Uterus (tissue), 4 donors: ENCODE results near the gene AMBRA1. TPM values are rescaled to one million over a fixed set of nuclear protein-coding genes. Genes with fewer than 3 reads are reported as not detected.

Experiments used
- DNase-seq, 2 donors: peaks; one replicate each; pipeline ENCODE4 v3.0.0-alpha.2; 2019 to 2020
- H3K27ac ChIP-seq, 2 donors: fragments of 200-600 bp; sonication (generic); 1 replicate in 1 of 2; 2 replicates in 1 of 2; pipeline ENCODE4 v1.5.1; 2016 to 2018
- H3K27me3 ChIP-seq, 2 donors: fragments of 200-600 bp; sonication (generic); one replicate each; pipeline ENCODE4 v1.5.1; 2018 to 2019; ENCODE audit warnings: control low read depth in 1 of 2
- H3K36me3 ChIP-seq, 2 donors: fragments of 200-600 bp; sonication (generic); one replicate each; pipeline ENCODE4 v1.5.1; 2019; ENCODE audit warnings: control low read depth in 1 of 2
- H3K4me1 ChIP-seq, 2 donors: fragments of 200-600 bp; sonication (generic); one replicate each; pipeline ENCODE4 v1.5.1; 2018 to 2019; ENCODE audit warnings: control low read depth in 1 of 2
- H3K4me3 ChIP-seq, 2 donors: fragments of 200-600 bp; sonication (generic); 1 replicate in 1 of 2; 2 replicates in 1 of 2; pipeline ENCODE4 v1.5.1; 2018 to 2019; ENCODE audit warnings: mild to moderate bottlenecking in 1 of 2
- H3K9me3 ChIP-seq, 2 donors: fragments of 200-600 bp; sonication (generic); one replicate each; pipeline ENCODE4 v1.5.1; 2019; ENCODE audit warnings: control low read depth in 1 of 2
- POLR2A ChIP-seq, 2 donors: fragments of 450-650 bp; IDR thresholded peaks; one replicate each; pipeline ENCODE4 v1.6.1; 2016; ENCODE audit warnings: antibody characterized with exemption in 2 of 2, mild to moderate bottlenecking in 1 of 2, moderate library complexity in 1 of 2
- intact Hi-C: fragments of 100-400 bp; cut with DNase I; formaldehyde crosslinking; loops from one replicate; pipeline ENCODE4 v1.15.1; 2023; ENCODE audit warnings: low total_unique reads
- total RNA-seq, 4 donors: library from RNA; depleted of rRNA in 3 of 4; stranded (reverse); fragments of >200 nt in 3 of 4; gene quantifications; one replicate each; pipeline versions ENCODE4 v1.1.0 to v1.2.4, GENCODE V29; 2014 to 2023
- TF ChIP-seq, protein P1 (sequence below), 4 experiments: fragments of 200-600 bp in 2 of 4; fragments of 450-650 bp in 2 of 4; sonication (generic) in 2 of 4; IDR thresholded peaks; one replicate each; pipeline ENCODE4 v1.5.1; 2016 to 2019; ENCODE audit warnings: antibody characterized with exemption in 4 of 4, mild to moderate bottlenecking in 2 of 4, moderate library complexity in 1 of 4
- donor health status: DM: yes; HTN: yes; CAD: no.

Gene AMBRA1
- total RNA-seq, 4 donors from 2014 or later, result 22.6 to 55.3 (median 41.4) TPM

DNA sequence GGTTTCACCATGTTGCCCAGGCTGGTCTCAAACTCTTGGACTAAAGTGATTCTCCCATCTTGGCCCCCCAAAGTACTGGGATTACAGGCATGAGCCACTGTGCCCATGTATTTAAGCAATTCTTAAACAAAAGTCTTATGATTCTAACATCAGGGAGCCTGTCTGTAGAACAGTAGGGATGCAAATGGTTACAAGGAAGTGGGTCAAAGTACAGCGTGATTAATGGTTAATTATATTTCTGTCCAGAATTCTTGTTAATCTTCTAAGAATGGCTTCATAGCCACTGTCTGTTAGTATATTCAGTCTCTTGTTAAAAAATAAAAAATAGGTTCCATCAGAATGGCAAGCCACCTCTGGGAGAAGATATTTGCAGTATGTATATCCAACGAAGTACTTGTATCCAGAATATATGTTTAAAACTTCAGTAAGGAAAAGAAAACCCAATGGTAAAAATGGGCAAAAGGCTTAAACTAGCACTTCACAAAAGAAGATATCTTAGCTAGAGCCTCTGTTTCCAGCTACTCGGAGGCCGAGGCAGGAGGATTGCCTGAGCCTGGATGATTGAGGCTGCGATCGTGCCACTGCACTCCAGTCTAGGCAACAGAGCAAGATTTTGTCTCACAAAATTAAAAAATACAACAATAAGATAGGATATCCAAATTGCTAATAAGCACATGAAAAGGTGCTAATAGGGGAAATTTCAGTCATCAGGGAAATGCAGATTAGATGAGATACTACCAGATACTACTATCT, 46.4 kb upstream of the AMBRA1 start:
- no peak for DNase-seq
- H3K27ac ChIP-seq, result no peak overlapping the region
- intact Hi-C loops, result no loop called here
- H3K4me1 ChIP-seq, result no peaks in the 10 kb centered on the region
- no peaks in the 10 kb centered on the region for H3K9me3 ChIP-seq
- H3K36me3 ChIP-seq, result no peaks in the 10 kb centered on the region
- TF ChIP-seq, protein P1, sequence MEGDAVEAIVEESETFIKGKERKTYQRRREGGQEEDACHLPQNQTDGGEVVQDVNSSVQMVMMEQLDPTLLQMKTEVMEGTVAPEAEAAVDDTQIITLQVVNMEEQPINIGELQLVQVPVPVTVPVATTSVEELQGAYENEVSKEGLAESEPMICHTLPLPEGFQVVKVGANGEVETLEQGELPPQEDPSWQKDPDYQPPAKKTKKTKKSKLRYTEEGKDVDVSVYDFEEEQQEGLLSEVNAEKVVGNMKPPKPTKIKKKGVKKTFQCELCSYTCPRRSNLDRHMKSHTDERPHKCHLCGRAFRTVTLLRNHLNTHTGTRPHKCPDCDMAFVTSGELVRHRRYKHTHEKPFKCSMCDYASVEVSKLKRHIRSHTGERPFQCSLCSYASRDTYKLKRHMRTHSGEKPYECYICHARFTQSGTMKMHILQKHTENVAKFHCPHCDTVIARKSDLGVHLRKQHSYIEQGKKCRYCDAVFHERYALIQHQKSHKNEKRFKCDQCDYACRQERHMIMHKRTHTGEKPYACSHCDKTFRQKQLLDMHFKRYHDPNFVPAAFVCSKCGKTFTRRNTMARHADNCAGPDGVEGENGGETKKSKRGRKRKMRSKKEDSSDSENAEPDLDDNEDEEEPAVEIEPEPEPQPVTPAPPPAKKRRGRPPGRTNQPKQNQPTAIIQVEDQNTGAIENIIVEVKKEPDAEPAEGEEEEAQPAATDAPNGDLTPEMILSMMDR (IDR thresholded peaks at IDR 0.05), result no peak
- TF ChIP-seq POLR2A (IDR thresholded peaks at IDR 0.05), result no peak
- H3K4me3 ChIP-seq, result no peak overlapping the region
- H3K27me3 ChIP-seq, result no peaks in the 10 kb centered on the region

DNA sequence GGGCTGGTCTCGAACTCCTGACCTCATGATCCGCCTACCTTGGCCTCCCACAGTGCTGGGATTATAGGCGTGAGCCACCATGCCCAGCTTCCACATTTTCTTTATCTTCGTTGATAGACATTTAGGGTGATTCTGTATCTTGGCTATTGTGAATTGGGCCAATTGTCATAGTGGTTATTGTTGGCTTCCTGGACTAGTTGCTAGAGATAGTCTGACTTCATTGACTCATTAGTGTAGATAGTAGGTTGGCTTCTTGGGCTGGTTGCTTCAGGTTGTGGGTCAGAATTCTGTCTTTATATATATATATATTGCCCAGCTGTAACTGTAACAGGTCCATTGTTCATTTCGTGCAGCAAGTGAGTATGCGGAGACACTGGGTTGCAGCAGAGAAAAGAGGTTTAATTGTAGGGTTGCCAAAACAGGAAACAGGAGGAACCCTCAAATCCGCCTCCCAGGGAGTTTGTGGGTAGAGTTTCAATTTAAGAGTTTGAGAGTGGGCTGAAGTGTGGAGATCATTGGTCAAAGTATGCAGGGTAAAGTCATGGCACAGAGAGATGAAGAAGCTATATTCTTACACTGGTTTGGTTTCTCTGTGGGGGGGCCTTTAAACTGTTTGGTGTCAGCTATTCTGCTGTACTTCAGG, 45.5 kb upstream of the AMBRA1 start:
- H3K27ac ChIP-seq, result no peak overlapping the region
- no peak for DNase-seq
- no peak for TF ChIP-seq POLR2A (IDR thresholded peaks at IDR 0.05)
- TF ChIP-seq, protein P1 (IDR thresholded peaks at IDR 0.05), result no peak
- intact Hi-C loops, result no loop called here
- H3K4me1 ChIP-seq, result no peaks in the 10 kb centered on the region
- no peak overlapping the region for H3K4me3 ChIP-seq
- H3K9me3 ChIP-seq, result no peaks in the 10 kb centered on the region
- no peaks in the 10 kb centered on the region for H3K36me3 ChIP-seq
- H3K27me3 ChIP-seq, result no peaks in the 10 kb centered on the region

DNA sequence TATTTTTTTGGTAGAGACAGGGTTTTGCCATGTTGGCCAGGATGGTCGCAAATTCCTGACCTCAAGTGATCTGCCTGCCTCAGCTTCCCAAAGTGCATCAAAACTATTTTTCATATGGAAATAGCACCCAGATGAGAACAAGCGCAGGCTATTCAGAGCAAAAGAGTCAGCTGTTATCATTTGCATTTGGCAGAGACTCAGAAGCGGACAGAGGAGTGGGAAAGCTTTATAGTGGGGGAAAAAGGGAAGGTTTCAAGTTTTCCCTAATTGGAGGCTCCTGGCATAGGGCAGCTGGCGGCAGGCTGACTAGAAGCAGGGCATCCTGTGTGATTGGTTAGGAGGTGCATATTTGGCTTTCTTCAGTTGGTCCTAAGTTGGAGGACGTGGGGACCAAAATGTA, 43.7 kb upstream of the AMBRA1 start:
- Histone ChIP-seq H3K4me1 (no peaks in the 10 kb centered on the region), H3K36me3 (no peaks in the 10 kb centered on the region), H3K27ac (no peak overlapping the region), H3K9me3 (no peaks in the 10 kb centered on the region), H3K4me3 (no peak overlapping the region), H3K27me3 (no peaks in the 10 kb centered on the region)
- TF ChIP-seq, protein P1 (IDR thresholded peaks at IDR 0.05), result no peak
- no peak for TF ChIP-seq POLR2A (IDR thresholded peaks at IDR 0.05)
- DNase-seq, result no peak
- intact Hi-C loops, result no loop called here

DNA sequence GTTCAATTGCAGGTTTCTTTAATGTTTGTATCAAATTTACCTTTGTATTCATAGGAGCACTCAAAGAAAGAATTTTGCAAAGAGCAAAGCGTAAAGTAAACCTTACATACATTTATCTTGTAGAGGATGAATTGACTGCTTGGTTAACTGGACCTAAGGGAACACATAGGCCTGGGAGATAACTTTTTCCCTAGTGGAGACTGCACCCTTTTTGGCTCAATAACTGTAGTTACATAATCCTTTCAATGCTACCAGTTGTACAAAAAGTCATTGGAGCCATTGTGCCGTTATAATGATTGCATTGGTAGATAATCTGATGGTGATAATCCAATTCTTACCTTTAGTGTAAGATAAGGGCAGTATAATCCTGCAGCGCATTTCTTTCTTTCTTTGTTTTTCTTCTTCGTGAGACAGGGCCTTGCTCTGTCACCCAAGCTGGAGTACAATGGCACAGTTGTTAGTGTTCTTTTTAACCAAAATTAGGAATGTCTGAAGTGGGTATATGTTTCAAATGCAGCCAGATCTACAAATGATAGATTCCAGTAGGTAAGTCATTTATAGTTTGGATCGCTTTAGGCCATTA, 41.8 kb upstream of the AMBRA1 start:
- Histone ChIP-seq H3K27ac (no peak overlapping the region), H3K36me3 (no peaks in the 10 kb centered on the region), H3K4me3 (no peak overlapping the region), H3K9me3 (no peaks in the 10 kb centered on the region), H3K27me3 (no peaks in the 10 kb centered on the region), H3K4me1 (no peaks in the 10 kb centered on the region)
- intact Hi-C loops, result no loop called here
- TF ChIP-seq POLR2A (IDR thresholded peaks at IDR 0.05), result no peak
- TF ChIP-seq, protein P1 (IDR thresholded peaks at IDR 0.05), result no peak
- DNase-seq, result no peak
